ENCODE results near the gene LCE3D. TPM values are rescaled to one million over a fixed set of nuclear protein-coding genes. Genes with fewer than 3 reads are reported as not detected.

LCE3D gene
- total RNA-seq (2014; rRNA removed; shearing (Covaris generic)): 0.51 TPM in 1 of 2 replicates, not detected in the other
- polyA plus RNA-seq (2016; fragmentation: Nextera tagmentation; extraction: Ambion mirVana): 0.33 and 1.0 TPM in 2 replicates

GRCh38 chr1:152580433-152580832 is at the start of gene LCE3D:
TSS of gene LCE3D (minus strand) at chr1:152580516. CDS start at chr1:152579936, 580 bp downstream.
- Histone ChIP-seq H3K4me2 (ENCODE audit: unreplicated experiment) (no peak within 1 kb of the TSS), H2AFZ (no peak within 1 kb of the TSS), H4K20me1 (ENCODE audit: insufficient read depth) (no peaks in the 10 kb centered on the region), H3K9me2 (ENCODE audit: insufficient read depth) (no peaks in the 10 kb centered on the region), H3F3A (ENCODE audit: insufficient read depth) (no peaks in the 10 kb centered on the region), H3K9me3 (ENCODE audit: low read depth) (no peaks in the 10 kb centered on the region), H3K79me2 (ENCODE audit: insufficient read depth) (no peaks in the 10 kb centered on the region), H3K9ac (no peak within 1 kb of the TSS), H3K4me1 (ENCODE audit: insufficient read depth) (peaks cover 9% of the 10 kb centered on the region), H3K27me3 (replicated peaks; ENCODE audit: insufficient read depth) (0 out of 2 replicates have a peak, but pooled peaks cover 4% of the 10 kb centered on the region), H3K27ac (no peak within 1 kb of the TSS), H3K4me3 (no peak within 1 kb of the TSS), H3K36me3 (ENCODE audit: low read depth) (no peaks in the 10 kb centered on the region)
- 22 to 24% methylated on average over 4 of the region's 4 CpGs for WGBS, 2 experiments (ENCODE audit: low coverage in 1 of 2, low lambda C conversion rate in 2 of 2, missing lambda C conversion rate in 2 of 2)
- TF ChIP-seq EZH2phosphoT487 (IDR thresholded peaks at IDR 0.05; ENCODE audit: insufficient read depth, low read depth) (no peak), EZH2 (IDR thresholded peaks at IDR 0.05; ENCODE audit: insufficient read depth, poor library complexity, severe bottlenecking) (no peak)
- DNase-seq: peak; percentile 27
- in situ Hi-C loops (cut with MboI): no loop called here

GRCh38 chr1:152626744-152627143 is 46.4 kb upstream of the LCE3D start:
- TF ChIP-seq EZH2 (IDR thresholded peaks at IDR 0.05; ENCODE audit: insufficient read depth, poor library complexity, severe bottlenecking) (no peak), EZH2phosphoT487 (IDR thresholded peaks at IDR 0.05; ENCODE audit: insufficient read depth, low read depth) (no peak)
- Histone ChIP-seq H3K27ac (no peak overlapping the region), H3K4me2 (ENCODE audit: unreplicated experiment) (no peak overlapping the region), H2AFZ (no peak overlapping the region), H3F3A (ENCODE audit: insufficient read depth) (no peaks in the 10 kb centered on the region), H3K9ac (no peak overlapping the region), H3K9me2 (ENCODE audit: insufficient read depth) (no peaks in the 10 kb centered on the region), H4K20me1 (ENCODE audit: insufficient read depth) (no peaks in the 10 kb centered on the region), H3K79me2 (ENCODE audit: insufficient read depth) (no peaks in the 10 kb centered on the region), H3K36me3 (ENCODE audit: low read depth) (no peaks in the 10 kb centered on the region), H3K4me1 (ENCODE audit: insufficient read depth) (peaks cover 5% of the 10 kb centered on the region; the same call in 1 of the 2 replicates), H3K4me3 (no peak overlapping the region), H3K9me3 (ENCODE audit: low read depth) (no peaks in the 10 kb centered on the region), H3K27me3 (replicated peaks; ENCODE audit: insufficient read depth) (no peaks in the 10 kb centered on the region; the same call in 1 of the 2 replicates)
- in situ Hi-C loops (cut with MboI): no loop called here
- no peak for DNase-seq
- 20 to 33% methylated on average over 1 of the region's 1 CpG for WGBS, 2 experiments (ENCODE audit: low coverage in 1 of 2, low lambda C conversion rate in 2 of 2, missing lambda C conversion rate in 2 of 2)

GRCh38 chr1:152623203-152623844 is 43.0 kb upstream of the LCE3D start:
- Histone ChIP-seq H3K4me3 (no peak overlapping the region), H3K27me3 (replicated peaks; ENCODE audit: insufficient read depth) (no peaks in the 10 kb centered on the region; the same call in 1 of the 2 replicates), H3K36me3 (ENCODE audit: low read depth) (no peaks in the 10 kb centered on the region), H3K27ac (no peak overlapping the region), H3K9ac (no peak overlapping the region), H3K9me2 (ENCODE audit: insufficient read depth) (no peaks in the 10 kb centered on the region), H3F3A (ENCODE audit: insufficient read depth) (no peaks in the 10 kb centered on the region), H3K4me1 (ENCODE audit: insufficient read depth) (peaks cover 5% of the 10 kb centered on the region; the same call in 1 of the 2 replicates), H3K79me2 (ENCODE audit: insufficient read depth) (no peaks in the 10 kb centered on the region), H4K20me1 (ENCODE audit: insufficient read depth) (no peaks in the 10 kb centered on the region), H3K9me3 (ENCODE audit: low read depth) (no peaks in the 10 kb centered on the region), H3K4me2 (ENCODE audit: unreplicated experiment) (no peak overlapping the region), H2AFZ (no peak overlapping the region; the same call in 1 of the 2 replicates)
- WGBS, 2 experiments (ENCODE audit: low coverage in 1 of 2, low lambda C conversion rate in 2 of 2, missing lambda C conversion rate in 2 of 2): 8 to 10% methylated on average over 27 to 29 of the region's 29 CpGs
- in situ Hi-C loops (cut with MboI): no loop called here
- no peak for TF ChIP-seq EZH2 (IDR thresholded peaks at IDR 0.05; ENCODE audit: insufficient read depth, poor library complexity, severe bottlenecking)
- TF ChIP-seq EZH2phosphoT487 (IDR thresholded peaks at IDR 0.05; ENCODE audit: insufficient read depth, low read depth): no peak
- DNase-seq: peak; percentile 23

GRCh38 chr1:152622803-152623202 is 42.5 kb upstream of the LCE3D start, which contains the start of gene LCE3A:
TSS of gene LCE3A (minus strand) at chr1:152623103. CDS start at chr1:152623103, 0 bp downstream.
- Histone ChIP-seq H4K20me1 (ENCODE audit: insufficient read depth) (no peaks in the 10 kb centered on the region), H3K9me2 (ENCODE audit: insufficient read depth) (no peaks in the 10 kb centered on the region), H3K79me2 (ENCODE audit: insufficient read depth) (no peaks in the 10 kb centered on the region), H3K4me2 (ENCODE audit: unreplicated experiment) (no peak within 1 kb of the TSS), H3K4me3 (no peak within 1 kb of the TSS), H3K27ac (no peak within 1 kb of the TSS), H3F3A (ENCODE audit: insufficient read depth) (no peaks in the 10 kb centered on the region), H2AFZ (no peak within 1 kb of the TSS; the same call in 1 of the 2 replicates), H3K27me3 (replicated peaks; ENCODE audit: insufficient read depth) (no peaks in the 10 kb centered on the region; the same call in 1 of the 2 replicates), H3K9ac (no peak within 1 kb of the TSS), H3K9me3 (ENCODE audit: low read depth) (no peaks in the 10 kb centered on the region), H3K36me3 (ENCODE audit: low read depth) (no peaks in the 10 kb centered on the region), H3K4me1 (ENCODE audit: insufficient read depth) (peaks cover 5% of the 10 kb centered on the region; the same call in 1 of the 2 replicates)
- in situ Hi-C loops (cut with MboI): no loop called here
- 35 to 40% methylated on average over 10 of the region's 10 CpGs for WGBS, 2 experiments (ENCODE audit: low coverage in 1 of 2, low lambda C conversion rate in 2 of 2, missing lambda C conversion rate in 2 of 2)
- TF ChIP-seq EZH2phosphoT487 (IDR thresholded peaks at IDR 0.05; ENCODE audit: insufficient read depth, low read depth) (no peak), EZH2 (IDR thresholded peaks at IDR 0.05; ENCODE audit: insufficient read depth, poor library complexity, severe bottlenecking) (no peak)
- DNase-seq: peak; percentile 31

All from GM23248 (cell line).